A549 (cell line): ENCODE measurements around the gene MYO7A. TPM values are rescaled to one million over a fixed set of nuclear protein-coding genes. Genes with fewer than 3 reads are reported as not detected.
A peak's percentile ranks its signal among the peaks of the same experiment; 100 is the strongest.

Source experiments
- ATAC-seq, 2 experiments: fragments of 200-7000 bp in 1 of 2; fragments of >200 bp in 1 of 2; cut with Nextera tagmentation in 1 of 2; cut with Tn5 transposase in 1 of 2; 3 replicates each; pipeline versions ENCODE4 v1.8.0 to v1.9.1; 2018 to 2020; ENCODE audit warnings: mild to moderate bottlenecking in 1 of 2, moderate library complexity in 1 of 2
- CTCF ChIA-PET: fragments of 300-600 bp; sonication (Branson Sonifier 250); formaldehyde crosslinking; extraction: SDS; loops from one replicate; lab custom pipeline; 2021; ENCODE audit warnings: antibody characterized with exemption, inconsistent platforms; lab: Yijun Ruan, JAX
- POLR2A ChIA-PET: fragments of 350-600 bp; formaldehyde crosslinking; extraction: SDS; loops from one replicate; lab custom pipeline; 2021; ENCODE audit warnings: antibody characterized with exemption, inconsistent platforms; lab: Yijun Ruan, JAX
- DNase-seq, 2 experiments: peaks; one replicate each; pipeline versions ENCODE4 v3.0.0 to v3.0.0-alpha.2; 2011 to 2016; ENCODE audit warnings: low read depth in 1 of 2, low spot score in 1 of 2
- FAIRE-seq: peaks from 2 replicates; lab custom pipeline; 2011; peaks lifted over from hg19 to GRCh38; lab: Jason Lieb, UNC
- H3K27ac ChIP-seq, 2 experiments: fragments of >200 bp; sonication (Bioruptor Twin); formaldehyde crosslinking; 3 replicates each; pipeline ENCODE4 v1.5.1; 2016 to 2017
- H3K4me1 ChIP-seq: fragments of >200 bp; sonication (Bioruptor Twin); formaldehyde crosslinking; 3 replicates; pipeline ENCODE4 v1.6.1; 2016
- H3K4me2 ChIP-seq: fragments of >200 bp; sonication (Bioruptor Twin); formaldehyde crosslinking; 3 replicates; pipeline ENCODE4 v1.6.1; 2016
- H3K4me3 ChIP-seq: fragments of >200 bp; sonication (Bioruptor Twin); formaldehyde crosslinking; 3 replicates; pipeline ENCODE4 v1.5.1; 2016
- H3K9me3 ChIP-seq: fragments of >200 bp; sonication (Bioruptor Twin); formaldehyde crosslinking; 3 replicates; pipeline ENCODE4 v1.6.1; 2016
- CTCF ChIP-seq: fragments of >200 bp; sonication (Bioruptor Twin); formaldehyde crosslinking; IDR thresholded peaks from 3 replicates; pipeline ENCODE4 v1.5.1; 2016
- EHF ChIP-seq: fragments of 250-450 bp; sonication (Bioruptor Pico); IDR thresholded peaks from 2 replicates; pipeline ENCODE4 v1.5.0; 2020; ENCODE audit warnings: mild to moderate bottlenecking
- EHMT2 ChIP-seq: fragments of 200-600 bp; sonication (generic); IDR thresholded peaks from 2 replicates; pipeline ENCODE4 v1.6.1; 2016; ENCODE audit warnings: antibody characterized with exemption, low read depth, mild to moderate bottlenecking, moderate library complexity
- ELK1 ChIP-seq: fragments of 150-350 bp; IDR thresholded peaks from 2 replicates; pipeline ENCODE4 v1.6.1; 2014; ENCODE audit warnings: low read depth, mild to moderate bottlenecking, low read length
- ESRRA ChIP-seq: fragments of 150-350 bp; IDR thresholded peaks from 2 replicates; pipeline ENCODE4 v1.6.1; 2014; ENCODE audit warnings: mild to moderate bottlenecking, low read length, borderline replicate concordance
- GATA3 ChIP-seq: IDR thresholded peaks from 2 replicates; pipeline ENCODE4 v1.6.1; 2012; ENCODE audit warnings: borderline replicate concordance
- HES2 ChIP-seq: fragments of >200 bp; sonication (Bioruptor Twin); formaldehyde crosslinking; IDR thresholded peaks from 2 replicates; pipeline ENCODE4 v1.6.1; 2016
- HOXB13 ChIP-seq: fragments of 250-450 bp; sonication (Bioruptor Pico); IDR thresholded peaks from 2 replicates; pipeline ENCODE4 v1.5.0; 2020; ENCODE audit warnings: low read depth, mild to moderate bottlenecking, moderate library complexity
- MAZ ChIP-seq: fragments of 150-350 bp; IDR thresholded peaks from 2 replicates; pipeline ENCODE4 v1.6.1; 2014; ENCODE audit warnings: antibody characterized with exemption, low read depth, low read length, borderline replicate concordance
- NPAS2 ChIP-seq: fragments of 250-450 bp; sonication (Bioruptor Pico); IDR thresholded peaks from 2 replicates; pipeline ENCODE4 v1.8.0; 2022; ENCODE audit warnings: mild to moderate bottlenecking, moderate library complexity, borderline replicate concordance
- RCOR1 ChIP-seq: fragments of 150-350 bp; IDR thresholded peaks from 2 replicates; pipeline ENCODE4 v1.6.1; 2014; ENCODE audit warnings: antibody characterized with exemption, low read length, low read depth
- REST ChIP-seq: fragments of 200-600 bp; sonication (generic); IDR thresholded peaks from 2 replicates; pipeline ENCODE4 v1.6.1; 2016; ENCODE audit warnings: antibody characterized with exemption, mild to moderate bottlenecking, moderate library complexity
- RFX5 ChIP-seq: fragments of 450-650 bp; IDR thresholded peaks from 2 replicates; pipeline ENCODE4 v1.7.1; 2014; ENCODE audit warnings: antibody characterized with exemption, mild to moderate bottlenecking, moderate library complexity
- RNF2 ChIP-seq: fragments of 200-600 bp; sonication (generic); IDR thresholded peaks from 2 replicates; pipeline ENCODE4 v1.6.1; 2016; ENCODE audit warnings: low read depth, mild to moderate bottlenecking, antibody characterized with exemption, moderate library complexity, borderline replicate concordance
- SREBF2 ChIP-seq: fragments of 450-650 bp; IDR thresholded peaks from 2 replicates; pipeline ENCODE4 v1.6.1; 2014; ENCODE audit warnings: mild to moderate bottlenecking, moderate library complexity
- TFCP2L1 ChIP-seq: fragments of 250-450 bp; sonication (Bioruptor Pico); IDR thresholded peaks from 2 replicates; pipeline ENCODE4 v1.5.0; 2021; ENCODE audit warnings: mild to moderate bottlenecking
- ZFP36 ChIP-seq: fragments of 450-650 bp; IDR thresholded peaks from 2 replicates; pipeline ENCODE4 v1.6.1; 2014; ENCODE audit warnings: borderline replicate concordance; ENCODE audit not compliant: partially characterized antibody
- ZNF302 ChIP-seq: fragments of 250-450 bp; sonication (Bioruptor Pico); IDR thresholded peaks from 2 replicates; pipeline ENCODE4 v1.9.0; 2021; ENCODE audit warnings: inconsistent platforms, mild to moderate bottlenecking, moderate library complexity
- ZSCAN20 ChIP-seq: fragments of 250-450 bp; sonication (Bioruptor Pico); IDR thresholded peaks from 2 replicates; pipeline ENCODE4 v1.8.0; 2022; ENCODE audit warnings: mild to moderate bottlenecking, moderate library complexity
- WGBS: methylation state at CpG from one replicate; pipeline ENCODE4 v1.1.6; 2017; ENCODE audit errors: missing lambda C conversion rate; 5-methylcytosine and 5-hydroxymethylcytosine counted together
- polyA plus RNA-seq, 4 experiments: library from polyadenylated mRNA; depleted of rRNA in 3 of 4; stranded (reverse); fragments of >200 nt; fragmentation: RNase III in 1 of 4; extraction: RNeasy Plus Mini Kit Qiagen cat#74134 plus additional on column Dnase treatment in 1 of 4; gene quantifications; 2 replicates in 3 of 4; 3 replicates in 1 of 4; pipeline ENCODE4 v1.2.3, GENCODE V29; 2011 to 2017

Gene MYO7A
- polyA plus RNA-seq, 2 of the 4 experiments (the other 2 are of a cell fraction) = 1.7 to 2.1 TPM

- ATAC-seq (peak in 1 of 2 experiments; percentile 80; a peak in 3 of 6 replicates), FAIRE-seq (no peak), DNase-seq (peak; percentile 36 to 53)
- ChIA-PET CTCF (interaction anchor here (0.5 to 2.7 kb wide), 8 partner anchors 11 to 421 kb away, joined by 3 to 15 read pairs (median 3); no protein-coding TSS in a partner anchor), POLR2A (no interaction called here)
- Histone ChIP-seq H3K4me1 (no peaks in the 10 kb centered on the region), H3K4me3 (no peak overlapping the region), H3K27ac (no peak overlapping the region), H3K9me3 (no peaks in the 10 kb centered on the region), H3K4me2 (no peak overlapping the region)
- TF ChIP-seq RNF2 (no peak), CTCF (0 out of 3 replicates have a peak, but pooled peaks have one; percentile 9)
- 84% methylated on average over 10 of the region's 11 CpGs for WGBS
Measured at GRCh38 chr11:77198440-77198849, 70.4 kb downstream of the MYO7A start.

- DNase-seq = no peak
- H3K9me3 ChIP-seq = no peaks in the 10 kb centered on the region
- no peak for ATAC-seq
- CTCF ChIA-PET = interaction anchor here (0.9 to 2.7 kb wide), 3 partner anchors 11 to 421 kb away, joined by 3 to 15 read pairs (median 4); no protein-coding TSS in a partner anchor
- H3K4me2 ChIP-seq = no peak overlapping the region
- POLR2A ChIA-PET = no interaction called here
- 92% methylated on average over 6 of the region's 13 CpGs for WGBS
- H3K27ac ChIP-seq = no peak overlapping the region
- no peak for TF ChIP-seq ELK1
- TF ChIP-seq HOXB13 (CRISPR knock-in tag) = no peak
- peak; percentile 13 for TF ChIP-seq ZFP36
- H3K4me1 ChIP-seq = no peaks in the 10 kb centered on the region
- FAIRE-seq = no peak
- no peak overlapping the region for H3K4me3 ChIP-seq
Measured at GRCh38 chr11:77199137-77199745, 71.2 kb downstream of the MYO7A start.

- CTCF ChIA-PET = interaction anchor here (0.6 to 2.7 kb wide), 7 partner anchors 8 to 419 kb away, joined by 3 to 15 read pairs (median 9); no protein-coding TSS in a partner anchor
- no peak overlapping the region for H3K4me2 ChIP-seq
- no peaks in the 10 kb centered on the region for H3K4me1 ChIP-seq
- no peak for TF ChIP-seq TFCP2L1 (CRISPR knock-in tag)
- no peak for TF ChIP-seq EHF (CRISPR knock-in tag)
- TF ChIP-seq ZSCAN20 (CRISPR knock-in tag) = no peak
- no peak for TF ChIP-seq SREBF2
- no peak for TF ChIP-seq RFX5
- TF ChIP-seq NPAS2 (CRISPR knock-in tag) = no peak
- no peak for TF ChIP-seq MAZ
- no peak for TF ChIP-seq REST
- TF ChIP-seq HES2 = no peak
- no peak for TF ChIP-seq EHMT2
- TF ChIP-seq GATA3 = no peak
- TF ChIP-seq RCOR1 = no peak
- no peak for TF ChIP-seq ESRRA
- no peak for TF ChIP-seq ZFP36
- TF ChIP-seq ZNF302 = no peak
- TF ChIP-seq CTCF = no peak
- no peak for FAIRE-seq
- no peak overlapping the region for H3K27ac ChIP-seq
- WGBS = 70% methylated on average over 11 of the region's 12 CpGs
- no peak overlapping the region for H3K4me3 ChIP-seq
- POLR2A ChIA-PET = no interaction called here
- ATAC-seq = no peak
- no peaks in the 10 kb centered on the region for H3K9me3 ChIP-seq
- no peak for DNase-seq
Measured at GRCh38 chr11:77200351-77201268, 72.6 kb downstream of the MYO7A start.
